HEK293 (cell line): ENCODE data around the gene ACSF2.
"Not testable (repeated sequence)": the region's sequence is repeated elsewhere in the genome, so short reads cannot be mapped to it uniquely, and the experiment has no call there.

Experiments
- CTCF ChIA-PET: fragments of 350-600 bp; formaldehyde crosslinking; extraction: SDS; loops from one replicate; lab custom pipeline; 2021; ENCODE audit warnings: antibody characterized with exemption; lab: Yijun Ruan, JAX
- POLR2A ChIA-PET: fragments of 300-600 bp; formaldehyde crosslinking; extraction: SDS; loops from one replicate; lab custom pipeline; 2020; ENCODE audit warnings: antibody characterized with exemption, inconsistent platforms; lab: Yijun Ruan, JAX
- H3K27ac ChIP-seq: fragments of 200-500 bp; sonication (Bioruptor generic); 2 replicates; pipeline ENCODE4 v1.5.1; 2014; ENCODE audit warnings: low read depth, low read length, control low read depth, inconsistent platforms; ENCODE audit errors: extremely low read depth
- H3K36me3 ChIP-seq, 2 experiments: fragments of 200-500 bp in 1 of 2; sonication (Bioruptor generic) in 1 of 2; 1 replicate in 1 of 2; 2 replicates in 1 of 2; pipeline ENCODE4 v1.5.1; 2014 to 2017; ENCODE audit warnings: inconsistent platforms in 2 of 2, low read length in 2 of 2; ENCODE audit not compliant: control insufficient read depth in 2 of 2, insufficient read depth in 1 of 2
- H3K4me1 ChIP-seq: fragments of 200-500 bp; sonication (Bioruptor generic); 2 replicates; pipeline ENCODE4 v1.5.1; 2014; ENCODE audit warnings: mild to moderate bottlenecking, low read length, inconsistent platforms; ENCODE audit not compliant: control insufficient read depth, insufficient read depth
- H3K4me3 ChIP-seq: 2 replicates; pipeline ENCODE4 v1.5.1; 2011; ENCODE audit warnings: low read depth, mild to moderate bottlenecking, control low read depth, low read length, moderate library complexity
- H3K9me3 ChIP-seq: fragments of 200-500 bp; sonication (Bioruptor generic); 2 replicates; pipeline ENCODE4 v1.5.1; 2014; ENCODE audit warnings: low read depth, low read length, inconsistent platforms; ENCODE audit not compliant: control insufficient read depth, insufficient read depth
- FEZF1 ChIP-seq: fragments of 450-650 bp; formaldehyde crosslinking; IDR thresholded peaks from 2 replicates; pipeline ENCODE4 v1.5.1; 2016; ENCODE audit warnings: missing biosample characterization, missing genetic modification characterization
- GLIS2 ChIP-seq: fragments of 450-650 bp; formaldehyde crosslinking; IDR thresholded peaks from 2 replicates; pipeline ENCODE4 v1.5.1; 2016; ENCODE audit warnings: missing biosample characterization, missing genetic modification characterization
- HOXA7 ChIP-seq: sonication (generic); formaldehyde crosslinking; IDR thresholded peaks from 2 replicates; pipeline ENCODE4 v1.8.1; 2022; ENCODE audit warnings: missing genetic modification reagents, borderline replicate concordance
- SETDB1 ChIP-seq: IDR thresholded peaks from one replicate; pipeline ENCODE4 v1.6.1; 2017; ENCODE audit warnings: mild to moderate bottlenecking, low read length, moderate library complexity, mixed read lengths; ENCODE audit not compliant: insufficient read length
- YY2 ChIP-seq: fragments of 450-650 bp; formaldehyde crosslinking; IDR thresholded peaks from 2 replicates; pipeline ENCODE4 v1.5.1; 2016; ENCODE audit warnings: missing biosample characterization, missing genetic modification characterization
- ZEB2 ChIP-seq: fragments of 450-650 bp; formaldehyde crosslinking; IDR thresholded peaks from 2 replicates; pipeline ENCODE4 v1.5.1; 2016; ENCODE audit warnings: missing biosample characterization, missing genetic modification characterization
- ZNF19 ChIP-seq: fragments of 450-650 bp; formaldehyde crosslinking; IDR thresholded peaks from 2 replicates; pipeline ENCODE4; 2016; ENCODE audit warnings: missing biosample characterization, missing genetic modification characterization, low read depth
- ZNF248 ChIP-seq: fragments of 450-650 bp; formaldehyde crosslinking; IDR thresholded peaks from 2 replicates; pipeline ENCODE4 v1.5.1; 2017; ENCODE audit warnings: missing biosample characterization, missing genetic modification characterization
- ZNF37A ChIP-seq: fragments of 450-650 bp; IDR thresholded peaks from 2 replicates; pipeline ENCODE4 v1.5.1; 2018; ENCODE audit warnings: missing biosample characterization, missing genetic modification characterization
- ZNF530 ChIP-seq: fragments of 450-650 bp; formaldehyde crosslinking; IDR thresholded peaks from 2 replicates; pipeline ENCODE4 v1.5.1; 2016; ENCODE audit warnings: low read depth, missing biosample characterization, missing genetic modification characterization
- ZNF555 ChIP-seq: fragments of 450-650 bp; formaldehyde crosslinking; conservative IDR thresholded peaks from 2 replicates; pipeline ENCODE4 v1.5.1; 2017; ENCODE audit warnings: missing biosample characterization, mild to moderate bottlenecking, missing genetic modification characterization, inconsistent platforms
- ZNF623 ChIP-seq: fragments of 450-650 bp; formaldehyde crosslinking; IDR thresholded peaks from 2 replicates; pipeline ENCODE4 v1.5.1; 2016; ENCODE audit warnings: missing biosample characterization, missing genetic modification characterization
- ZNF837 ChIP-seq: fragments of 450-650 bp; formaldehyde crosslinking; IDR thresholded peaks from 2 replicates; pipeline ENCODE4 v1.5.1; 2016; ENCODE audit warnings: missing biosample characterization, missing genetic modification characterization
- ZXDB ChIP-seq: fragments of 450-650 bp; formaldehyde crosslinking; IDR thresholded peaks from 2 replicates; pipeline ENCODE4 v1.5.1; 2016; ENCODE audit warnings: missing biosample characterization, missing genetic modification characterization
- TF ChIP-seq, protein P1 (sequence below): fragments of 450-650 bp; formaldehyde crosslinking; IDR thresholded peaks from 2 replicates; pipeline ENCODE4 v1.5.1; 2016; ENCODE audit warnings: missing biosample characterization, missing genetic modification characterization
- TF ChIP-seq, protein P2 (sequence below): fragments of 450-650 bp; formaldehyde crosslinking; IDR thresholded peaks from 2 replicates; pipeline ENCODE4 v1.5.1; 2016; ENCODE audit warnings: missing biosample characterization, missing genetic modification characterization
- TF ChIP-seq, protein P3 (sequence below): fragments of 450-650 bp; formaldehyde crosslinking; IDR thresholded peaks from 2 replicates; pipeline ENCODE4 v1.5.1; 2016; ENCODE audit warnings: missing biosample characterization, missing genetic modification characterization
- TF ChIP-seq, protein P4 (sequence below): fragments of 450-650 bp; formaldehyde crosslinking; IDR thresholded peaks from 2 replicates; pipeline ENCODE4 v1.5.1; 2016; ENCODE audit warnings: missing biosample characterization, missing genetic modification characterization, low read depth

Gene ACSF2

DNA sequence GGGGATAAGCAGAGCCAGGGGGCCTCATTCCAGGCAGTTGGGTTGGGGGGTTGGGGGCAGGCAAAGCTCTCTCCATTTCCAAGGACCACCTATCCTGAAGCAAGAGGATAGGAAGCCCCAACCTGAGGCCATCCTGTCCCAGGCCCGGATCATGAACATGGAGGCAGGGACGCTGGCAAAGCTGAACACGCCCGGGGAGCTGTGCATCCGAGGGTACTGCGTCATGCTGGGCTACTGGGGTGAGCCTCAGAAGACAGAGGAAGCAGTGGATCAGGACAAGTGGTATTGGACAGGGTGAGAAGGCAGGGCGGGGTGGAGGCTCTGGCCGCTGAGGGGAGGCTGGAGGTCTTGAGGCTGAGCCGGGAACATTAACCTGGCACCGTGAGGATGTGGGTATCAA is 46.3 kb downstream of the ACSF2 start:
- POLR2A ChIA-PET = interaction anchor here (0.6 to 1.6 kb wide), 5 partner anchors 14 to 766 kb away, joined by 3 to 6 read pairs (median 3); partner anchors contain the start of gene ACSF2
- Histone ChIP-seq H3K36me3 (peaks cover 0 to 29% of the 10 kb centered on the region in 2 experiments; a peak in 2 of 3 replicates), H3K4me1 (no peaks in the 10 kb centered on the region), H3K27ac (no peak overlapping the region), H3K4me3 (no peak overlapping the region), H3K9me3 (no peaks in the 10 kb centered on the region)
- TF ChIP-seq, protein P1, sequence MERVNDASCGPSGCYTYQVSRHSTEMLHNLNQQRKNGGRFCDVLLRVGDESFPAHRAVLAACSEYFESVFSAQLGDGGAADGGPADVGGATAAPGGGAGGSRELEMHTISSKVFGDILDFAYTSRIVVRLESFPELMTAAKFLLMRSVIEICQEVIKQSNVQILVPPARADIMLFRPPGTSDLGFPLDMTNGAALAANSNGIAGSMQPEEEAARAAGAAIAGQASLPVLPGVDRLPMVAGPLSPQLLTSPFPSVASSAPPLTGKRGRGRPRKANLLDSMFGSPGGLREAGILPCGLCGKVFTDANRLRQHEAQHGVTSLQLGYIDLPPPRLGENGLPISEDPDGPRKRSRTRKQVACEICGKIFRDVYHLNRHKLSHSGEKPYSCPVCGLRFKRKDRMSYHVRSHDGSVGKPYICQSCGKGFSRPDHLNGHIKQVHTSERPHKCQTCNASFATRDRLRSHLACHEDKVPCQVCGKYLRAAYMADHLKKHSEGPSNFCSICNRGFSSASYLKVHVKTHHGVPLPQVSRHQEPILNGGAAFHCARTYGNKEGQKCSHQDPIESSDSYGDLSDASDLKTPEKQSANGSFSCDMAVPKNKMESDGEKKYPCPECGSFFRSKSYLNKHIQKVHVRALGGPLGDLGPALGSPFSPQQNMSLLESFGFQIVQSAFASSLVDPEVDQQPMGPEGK (tag by site-specific recombination) = no peak
- no peak for TF ChIP-seq ZNF555 (tag by site-specific recombination)
- TF ChIP-seq, protein P2, sequence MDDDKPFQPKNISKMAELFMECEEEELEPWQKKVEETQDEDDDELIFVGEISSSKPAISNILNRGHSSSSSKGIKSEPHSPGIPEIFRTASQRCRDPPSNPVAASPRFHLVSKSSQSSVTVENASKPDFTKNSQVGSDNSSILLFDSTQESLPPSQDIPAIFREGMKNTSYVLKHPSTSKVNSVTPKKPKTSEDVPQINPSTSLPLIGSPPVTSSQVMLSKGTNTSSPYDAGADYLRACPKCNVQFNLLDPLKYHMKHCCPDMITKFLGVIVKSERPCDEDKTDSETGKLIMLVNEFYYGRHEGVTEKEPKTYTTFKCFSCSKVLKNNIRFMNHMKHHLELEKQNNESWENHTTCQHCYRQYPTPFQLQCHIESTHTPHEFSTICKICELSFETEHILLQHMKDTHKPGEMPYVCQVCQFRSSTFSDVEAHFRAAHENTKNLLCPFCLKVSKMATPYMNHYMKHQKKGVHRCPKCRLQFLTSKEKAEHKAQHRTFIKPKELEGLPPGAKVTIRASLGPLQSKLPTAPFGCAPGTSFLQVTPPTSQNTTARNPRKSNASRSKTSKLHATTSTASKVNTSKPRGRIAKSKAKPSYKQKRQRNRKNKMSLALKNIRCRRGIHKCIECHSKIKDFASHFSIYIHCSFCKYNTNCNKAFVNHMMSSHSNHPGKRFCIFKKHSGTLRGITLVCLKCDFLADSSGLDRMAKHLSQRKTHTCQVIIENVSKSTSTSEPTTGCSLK = no peak
- TF ChIP-seq YY2 (tag by site-specific recombination) = no peak
- CTCF ChIA-PET = interaction anchor here (0.6 to 1.9 kb wide), 3 partner anchors 11 to 126 kb away, joined by 3 to 6 read pairs (median 6); partner anchors contain the start of gene LRRC59

DNA sequence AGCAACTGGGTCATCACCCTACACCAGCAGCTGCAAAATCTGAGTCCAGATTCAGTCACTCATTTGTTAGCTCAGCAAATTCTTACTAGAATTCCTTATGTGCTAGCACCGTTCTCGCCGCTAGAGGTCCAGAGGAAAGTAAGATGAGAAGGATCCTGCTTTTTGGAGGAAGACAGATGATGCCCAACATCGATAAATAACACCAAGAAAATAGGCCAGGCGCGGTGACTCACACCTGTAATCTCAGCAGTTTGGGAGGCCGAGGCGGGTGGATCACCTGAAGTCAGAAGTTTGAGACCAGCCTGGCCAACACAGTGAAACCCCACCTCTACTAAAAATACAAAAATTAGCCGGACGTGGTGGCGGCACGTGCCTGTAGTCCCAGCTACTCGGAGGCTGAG is 46.7 kb downstream of the ACSF2 start:
- H3K4me1 ChIP-seq = not testable (repeated sequence)
- POLR2A ChIA-PET = interaction anchor here (0.9 to 1.3 kb wide), 2 partner anchors 46 to 98 kb away, joined by 3 read pairs; partner anchors contain the start of gene ACSF2

DNA sequence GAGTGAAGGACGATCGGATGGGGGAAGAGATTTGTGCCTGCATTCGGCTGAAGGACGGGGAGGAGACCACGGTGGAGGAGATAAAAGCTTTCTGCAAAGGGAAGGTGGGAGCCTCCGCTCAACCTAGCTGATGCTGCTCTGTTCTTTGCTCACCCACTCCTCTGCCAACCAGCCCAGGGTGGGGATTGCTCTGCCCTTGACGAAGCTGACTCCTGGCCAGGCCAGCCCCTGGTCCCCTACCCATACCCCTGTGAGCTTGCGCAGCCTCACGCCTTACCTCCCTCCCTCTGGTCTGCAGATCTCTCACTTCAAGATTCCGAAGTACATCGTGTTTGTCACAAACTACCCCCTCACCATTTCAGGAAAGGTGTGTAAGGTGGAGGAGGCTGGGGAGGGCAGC is 47.9 kb downstream of the ACSF2 start:
- Histone ChIP-seq H3K4me3 (no peak overlapping the region), H3K9me3 (no peaks in the 10 kb centered on the region), H3K36me3 (peaks cover 0 to 29% of the 10 kb centered on the region in 2 experiments; a peak in 2 of 3 replicates), H3K4me1 (0 out of 2 replicates have a peak, but pooled peaks cover 2% of the 10 kb centered on the region), H3K27ac (no peak overlapping the region)
- ChIA-PET CTCF (interaction anchor here (1.2 to 2.0 kb wide), 4 partner anchors 9 to 380 kb away, joined by 3 to 8 read pairs (median 5); no protein-coding TSS in a partner anchor), POLR2A (no interaction called here)
- TF ChIP-seq ZNF248 (tag by site-specific recombination) (no peak), ZNF19 (no peak), FEZF1 (tag by site-specific recombination) (no peak), SETDB1 (no peak), YY2 (tag by site-specific recombination) (no peak), ZNF623 (tag by site-specific recombination) (no peak), ZXDB (tag by site-specific recombination) (no peak), ZNF37A (tag by site-specific recombination) (no peak), ZNF530 (tag by site-specific recombination) (no peak), ZEB2 (tag by site-specific recombination) (no peak), ZNF837 (tag by site-specific recombination) (no peak), HOXA7 (CRISPR knock-in tag) (no peak), GLIS2 (tag by site-specific recombination) (no peak)
- TF ChIP-seq, protein P3, sequence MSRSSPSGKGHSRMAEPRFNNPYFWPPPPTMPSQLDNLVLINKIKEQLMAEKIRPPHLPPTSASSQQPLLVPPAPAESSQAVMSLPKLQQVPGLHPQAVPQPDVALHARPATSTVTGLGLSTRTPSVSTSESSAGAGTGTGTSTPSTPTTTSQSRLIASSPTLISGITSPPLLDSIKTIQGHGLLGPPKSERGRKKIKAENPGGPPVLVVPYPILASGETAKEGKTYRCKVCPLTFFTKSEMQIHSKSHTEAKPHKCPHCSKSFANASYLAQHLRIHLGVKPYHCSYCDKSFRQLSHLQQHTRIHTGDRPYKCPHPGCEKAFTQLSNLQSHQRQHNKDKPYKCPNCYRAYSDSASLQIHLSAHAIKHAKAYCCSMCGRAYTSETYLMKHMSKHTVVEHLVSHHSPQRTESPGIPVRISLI = no peak
- TF ChIP-seq, protein P4, sequence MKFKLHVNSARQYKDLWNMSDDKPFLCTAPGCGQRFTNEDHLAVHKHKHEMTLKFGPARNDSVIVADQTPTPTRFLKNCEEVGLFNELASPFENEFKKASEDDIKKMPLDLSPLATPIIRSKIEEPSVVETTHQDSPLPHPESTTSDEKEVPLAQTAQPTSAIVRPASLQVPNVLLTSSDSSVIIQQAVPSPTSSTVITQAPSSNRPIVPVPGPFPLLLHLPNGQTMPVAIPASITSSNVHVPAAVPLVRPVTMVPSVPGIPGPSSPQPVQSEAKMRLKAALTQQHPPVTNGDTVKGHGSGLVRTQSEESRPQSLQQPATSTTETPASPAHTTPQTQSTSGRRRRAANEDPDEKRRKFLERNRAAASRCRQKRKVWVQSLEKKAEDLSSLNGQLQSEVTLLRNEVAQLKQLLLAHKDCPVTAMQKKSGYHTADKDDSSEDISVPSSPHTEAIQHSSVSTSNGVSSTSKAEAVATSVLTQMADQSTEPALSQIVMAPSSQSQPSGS (tag by site-specific recombination) = no peak

More for the DNA sequence above, 46.7 kb downstream of the ACSF2 start:
- CTCF ChIA-PET = interaction anchor here (0.5 to 2.0 kb wide), 6 partner anchors 10 to 320 kb away, joined by 3 to 8 read pairs (median 6); partner anchors contain the start of gene LRRC59
- not testable (repeated sequence) for H3K4me3 ChIP-seq, H3K27ac ChIP-seq, H3K9me3 ChIP-seq
- H3K36me3 ChIP-seq = peaks cover 0 to 29% of the 10 kb centered on the region in 2 experiments; a peak in 2 of 3 replicates
